Measurements from ENCODE around the gene TFDP1. TPM values are rescaled to one million over a fixed set of nuclear protein-coding genes. Genes with fewer than 3 reads are reported as not detected.
"Not testable (repeated sequence)": the region's sequence is repeated elsewhere in the genome, so short reads cannot be mapped to it uniquely, and the experiment has no call there.

TFDP1 gene
- total RNA-seq, 2 experiments from 2014 or later, result 242 to 250 TPM

DNA sequence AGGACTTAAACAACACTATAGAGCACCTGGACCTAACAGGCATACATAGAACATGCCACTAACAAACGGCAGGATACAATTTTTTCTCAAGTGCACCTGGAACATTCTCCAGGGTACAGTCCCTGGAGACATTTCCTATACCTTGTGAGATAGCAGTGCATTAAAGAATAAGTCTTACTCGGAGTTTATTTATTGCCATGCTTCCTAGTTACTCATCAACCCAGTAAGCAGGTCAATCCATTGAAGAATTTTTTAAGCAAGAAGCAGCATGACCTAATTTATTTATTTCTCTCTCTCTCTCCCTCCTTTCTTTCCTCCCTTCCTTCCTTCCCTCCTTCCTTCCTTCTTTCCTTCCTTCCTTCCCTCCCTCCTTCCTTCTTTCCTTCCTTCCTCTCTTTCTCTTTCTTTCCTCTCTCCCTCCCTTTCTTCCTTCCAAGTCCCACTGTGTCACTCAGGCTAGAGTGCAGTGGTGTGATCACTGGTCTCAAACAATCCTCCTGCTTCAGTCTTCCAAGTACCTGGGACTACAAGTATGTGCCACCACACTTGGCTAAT is 6.6 kb upstream of the TFDP1 start:
- H3K9me3 Mint-ChIP-seq, result peaks cover 18% of the 10 kb centered on the region
- no peak overlapping the region for H3K27ac Mint-ChIP-seq
- no peak for DNase-seq
- H3K36me3 Mint-ChIP-seq, result peaks cover 6% of the 10 kb centered on the region
- H3K4me3 Mint-ChIP-seq, result no peak overlapping the region
- H3K4me1 Mint-ChIP-seq, result no peaks in the 10 kb centered on the region
- H3K27me3 Mint-ChIP-seq, result peaks cover 15% of the 10 kb centered on the region

DNA sequence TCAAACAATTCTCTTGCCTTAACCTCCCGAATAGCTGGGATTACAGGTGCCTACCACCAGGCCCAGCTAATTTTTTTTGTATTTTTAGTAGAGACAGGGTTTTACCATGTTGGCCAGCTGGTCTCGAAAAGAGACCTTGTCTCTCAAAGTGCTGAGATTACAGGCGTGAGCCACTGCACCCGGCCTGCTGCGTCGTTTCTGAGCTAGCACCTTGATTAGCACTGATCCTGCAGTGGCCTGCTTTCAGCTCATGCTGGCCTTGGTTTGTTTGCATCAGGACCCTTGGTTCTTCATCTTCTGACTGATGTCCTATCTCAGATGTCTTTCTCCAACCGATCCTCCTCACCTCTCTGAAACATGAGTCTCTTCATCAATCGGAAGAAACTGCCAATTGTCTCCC is 4.9 kb upstream of the TFDP1 start:
- Mint-ChIP-seq H3K27me3 (peaks cover 9% of the 10 kb centered on the region), H3K4me3 (no peak overlapping the region), H3K36me3 (peaks cover 10% of the 10 kb centered on the region), H3K9me3 (peaks cover 14% of the 10 kb centered on the region), H3K4me1 (no peaks in the 10 kb centered on the region), H3K27ac (no peak overlapping the region)
- no peak for DNase-seq

- Mint-ChIP-seq H3K9me3 (peaks cover 6% of the 10 kb centered on the region), H3K27ac (no peak overlapping the region), H3K4me3 (no peak overlapping the region), H3K4me1 (peaks cover 11% of the 10 kb centered on the region), H3K27me3 (peaks cover 5% of the 10 kb centered on the region), H3K36me3 (peaks cover 21% of the 10 kb centered on the region)
- no peak for DNase-seq
Observed at GRCh38 chr13:113581871-113582270, 2.7 kb upstream of the TFDP1 start.

GRCh38 chr13:113582841-113583631 is 1.5 kb upstream of the TFDP1 start:
- no peak for DNase-seq
- Mint-ChIP-seq H3K36me3 (peaks cover 33% of the 10 kb centered on the region), H3K27ac (no peak overlapping the region), H3K4me1 (peaks cover 19% of the 10 kb centered on the region), H3K4me3 (peak overlapping the region; percentile 70), H3K9me3 (peaks cover 2% of the 10 kb centered on the region), H3K27me3 (peaks cover 4% of the 10 kb centered on the region)

DNA sequence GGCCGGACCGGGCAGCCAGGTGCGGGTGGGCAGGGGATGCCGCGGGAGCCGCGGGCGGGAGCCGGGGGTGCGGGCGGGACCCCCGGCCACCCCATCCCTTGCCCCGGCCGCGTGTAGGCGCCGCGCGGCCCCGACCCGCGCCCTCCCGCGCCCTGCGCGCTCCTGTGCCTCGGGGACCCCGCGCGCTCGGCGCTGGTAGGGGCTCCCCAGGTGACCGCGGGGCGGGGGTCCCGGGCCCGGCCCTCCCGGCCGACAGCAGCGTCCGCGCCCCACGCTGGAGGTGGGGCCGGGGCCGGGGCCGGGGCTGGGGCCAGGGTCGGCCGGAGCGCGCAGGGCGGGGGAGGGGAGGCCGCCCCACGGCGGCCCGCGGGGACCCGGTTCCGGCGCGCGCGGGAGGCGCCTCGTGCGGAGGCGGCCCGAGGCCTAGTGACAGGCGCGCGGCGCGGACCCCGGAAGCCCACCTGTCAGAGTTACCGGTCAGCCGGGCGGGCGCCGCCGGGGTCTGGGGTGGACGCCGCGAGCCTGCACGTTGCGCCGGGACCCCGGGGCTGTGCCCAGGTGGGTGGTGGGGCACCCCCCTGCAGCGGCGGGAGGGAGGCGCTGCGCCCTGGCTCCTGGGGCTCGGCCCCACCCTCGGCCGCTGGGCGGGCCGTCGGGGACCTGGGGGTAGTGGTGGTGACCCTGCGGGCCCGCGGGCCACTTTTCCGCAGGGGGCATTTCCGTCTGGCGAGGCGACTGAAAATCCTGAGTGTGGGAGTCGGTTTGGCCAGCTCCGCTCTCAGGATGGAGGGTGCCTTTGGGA is 518 bp downstream of the TFDP1 start:
- Mint-ChIP-seq H3K36me3 (peaks cover 43% of the 10 kb centered on the region), H3K27me3 (peaks cover 4% of the 10 kb centered on the region), H3K4me3 (peak overlapping the region; percentile 87), H3K4me1 (peaks cover 29% of the 10 kb centered on the region), H3K9me3 (no peaks in the 10 kb centered on the region), H3K27ac (peak overlapping the region; percentile 89)
- DNase-seq, result peak; percentile 59

DNA sequence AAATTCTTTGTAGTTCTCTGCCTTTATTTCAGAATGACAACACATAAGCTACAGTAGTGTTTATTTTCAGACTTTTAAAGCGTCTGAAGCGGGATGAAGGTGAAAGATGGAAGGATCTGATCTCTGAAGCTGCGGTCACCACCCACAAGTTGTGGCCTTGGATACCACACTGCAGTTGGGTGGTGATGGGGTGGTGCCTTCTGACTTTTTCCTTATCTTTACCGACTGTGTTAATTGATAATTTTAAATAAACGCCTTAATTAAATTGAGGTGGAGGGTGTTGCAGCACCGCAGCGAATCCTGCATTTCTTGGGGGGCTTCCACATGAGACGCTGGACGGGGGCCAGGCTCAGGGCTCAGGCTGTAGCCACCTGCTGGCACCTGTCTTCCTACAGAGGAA is 1.3 kb downstream of the TFDP1 start:
- H3K9me3 Mint-ChIP-seq, result no peaks in the 10 kb centered on the region
- peak overlapping the region; percentile 89 for H3K27ac Mint-ChIP-seq
- peaks cover 31% of the 10 kb centered on the region for H3K4me1 Mint-ChIP-seq
- H3K36me3 Mint-ChIP-seq, result peaks cover 44% of the 10 kb centered on the region
- peak overlapping the region; percentile 87 for H3K4me3 Mint-ChIP-seq
- peaks cover 4% of the 10 kb centered on the region for H3K27me3 Mint-ChIP-seq
- no peak for DNase-seq

DNA sequence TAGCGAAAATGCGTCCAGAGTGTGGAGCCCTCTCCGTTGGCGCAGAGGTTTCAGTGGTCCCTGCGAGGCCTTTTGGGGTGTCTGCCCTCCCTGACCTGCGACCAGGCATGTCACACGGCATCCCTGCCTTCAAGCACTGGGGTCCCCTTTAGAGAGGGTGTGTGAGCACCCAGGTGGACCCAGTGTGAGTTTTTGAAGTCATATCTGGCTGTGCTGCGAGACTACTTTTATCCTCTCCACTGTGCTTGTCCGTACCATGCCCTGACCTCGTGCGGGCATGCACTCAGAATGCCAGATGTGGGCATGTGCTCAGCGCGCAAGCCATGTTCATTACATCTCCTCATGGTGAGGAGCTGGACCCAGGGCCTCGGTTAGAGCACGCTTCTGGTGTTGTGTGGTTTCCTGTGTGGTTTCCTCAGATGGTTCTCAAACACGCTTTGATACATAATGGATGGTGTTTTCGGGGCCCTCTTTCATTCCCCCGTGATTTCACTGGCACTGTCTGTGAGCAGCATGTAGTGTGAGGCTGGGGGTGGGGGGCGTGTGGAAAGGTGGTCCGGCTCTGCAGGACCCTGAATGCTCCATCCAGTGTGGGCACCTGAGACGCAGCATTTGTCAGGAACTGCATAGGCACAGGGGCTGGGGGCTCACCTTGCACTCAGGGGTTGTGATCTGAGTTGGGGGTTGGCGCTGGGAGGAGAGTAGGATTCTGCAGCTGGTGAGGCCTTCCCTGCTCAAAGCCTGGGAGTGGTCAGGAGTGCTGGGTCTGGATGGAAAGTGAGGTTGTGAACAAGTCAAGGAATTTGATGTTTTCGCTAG is 2.3 kb downstream of the TFDP1 start:
- peaks cover 51% of the 10 kb centered on the region for H3K36me3 Mint-ChIP-seq
- H3K4me3 Mint-ChIP-seq, result peak overlapping the region; percentile 87
- no peaks in the 10 kb centered on the region for H3K27me3 Mint-ChIP-seq
- peak; percentile 18 for DNase-seq
- no peaks in the 10 kb centered on the region for H3K9me3 Mint-ChIP-seq
- H3K4me1 Mint-ChIP-seq, result peaks cover 34% of the 10 kb centered on the region
- H3K27ac Mint-ChIP-seq, result peak overlapping the region; percentile 83

GRCh38 chr13:113588394-113589111 is 4.0 kb downstream of the TFDP1 start:
- Mint-ChIP-seq H3K27me3 (no peaks in the 10 kb centered on the region), H3K4me1 (peaks cover 34% of the 10 kb centered on the region), H3K4me3 (no peak overlapping the region), H3K27ac (no peak overlapping the region), H3K9me3 (no peaks in the 10 kb centered on the region), H3K36me3 (peaks cover 59% of the 10 kb centered on the region)
- DNase-seq, result no peak

- no peak overlapping the region for H3K27ac Mint-ChIP-seq
- peaks cover 34% of the 10 kb centered on the region for H3K4me1 Mint-ChIP-seq
Observed at GRCh38 chr13:113589251-113589960, 4.9 kb downstream of the TFDP1 start.

DNA sequence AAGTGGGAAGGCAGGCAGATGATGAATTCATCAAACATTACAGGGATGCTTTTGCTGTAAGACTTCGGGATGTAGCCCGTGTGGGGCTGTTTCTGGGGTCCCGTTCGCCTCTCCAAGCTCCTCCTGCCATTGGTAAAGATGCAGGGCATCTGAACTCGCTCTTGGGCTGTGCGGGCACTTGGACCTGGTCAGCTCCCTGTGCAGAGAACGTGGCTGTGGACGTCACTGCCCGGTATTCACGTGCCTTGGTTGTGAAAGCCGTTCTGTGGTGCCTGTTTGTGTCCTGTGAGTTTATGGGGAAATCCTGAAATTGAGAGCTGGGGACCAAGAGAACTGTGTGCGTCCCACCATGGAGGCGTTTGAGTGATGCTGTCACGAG is 5.4 kb downstream of the TFDP1 start:
- no peak overlapping the region for H3K4me3 Mint-ChIP-seq
- no peaks in the 10 kb centered on the region for H3K9me3 Mint-ChIP-seq
- H3K4me1 Mint-ChIP-seq, result peaks cover 36% of the 10 kb centered on the region
- no peak overlapping the region for H3K27ac Mint-ChIP-seq
- no peaks in the 10 kb centered on the region for H3K27me3 Mint-ChIP-seq
- no peak for DNase-seq
- peaks cover 60% of the 10 kb centered on the region for H3K36me3 Mint-ChIP-seq

More at GRCh38 chr13:113589251-113589960, 4.9 kb downstream of the TFDP1 start:
- no peaks in the 10 kb centered on the region for H3K9me3 Mint-ChIP-seq
- no peak overlapping the region for H3K4me3 Mint-ChIP-seq
- no peak for DNase-seq
- H3K27me3 Mint-ChIP-seq, result no peaks in the 10 kb centered on the region
- H3K36me3 Mint-ChIP-seq, result peaks cover 55% of the 10 kb centered on the region

DNA sequence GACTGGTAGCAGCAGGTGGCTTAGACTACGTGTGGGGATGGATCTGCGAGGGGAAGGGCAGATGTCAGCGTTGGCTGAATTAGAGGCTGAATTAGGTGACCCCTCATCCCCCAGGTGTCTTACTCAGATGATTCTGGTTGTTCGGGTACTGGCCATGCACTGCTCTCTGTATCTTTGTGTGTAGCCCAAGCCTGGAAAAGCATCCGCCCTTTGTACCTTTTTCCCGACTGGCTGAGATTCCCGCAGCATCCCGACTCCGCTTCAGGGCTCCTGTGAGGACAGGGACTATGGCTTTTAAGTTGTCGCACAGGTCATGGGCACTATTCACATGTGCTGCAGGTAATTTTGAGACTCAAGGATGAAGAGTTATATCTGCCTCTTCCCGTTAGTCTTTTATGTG is 7.2 kb downstream of the TFDP1 start:
- H3K9me3 Mint-ChIP-seq, result no peaks in the 10 kb centered on the region
- H3K27me3 Mint-ChIP-seq, result no peaks in the 10 kb centered on the region
- no peak for DNase-seq
- no peak overlapping the region for H3K4me3 Mint-ChIP-seq
- no peak overlapping the region for H3K27ac Mint-ChIP-seq
- H3K36me3 Mint-ChIP-seq, result peaks cover 58% of the 10 kb centered on the region
- peaks cover 25% of the 10 kb centered on the region for H3K4me1 Mint-ChIP-seq

DNA sequence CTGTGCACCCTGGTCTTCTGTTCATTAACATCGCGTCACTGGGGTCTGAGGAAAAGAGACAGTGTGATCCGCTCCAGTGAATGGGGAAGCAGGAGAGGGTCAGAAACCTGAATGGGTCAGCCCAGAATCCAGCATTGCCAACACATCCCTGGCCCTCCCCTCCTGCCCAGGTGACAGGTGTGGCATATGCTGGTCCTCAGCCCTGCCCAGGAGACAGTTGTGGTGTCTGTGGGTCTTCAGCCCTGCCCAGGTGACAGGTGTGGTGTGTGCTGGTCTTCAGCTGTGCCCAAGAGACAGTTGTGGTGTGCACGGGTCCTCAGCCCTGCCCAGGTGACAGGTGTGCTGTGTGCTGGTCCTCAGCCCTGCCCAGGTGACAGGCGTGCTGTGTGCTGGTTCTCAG is 8.0 kb downstream of the TFDP1 start:
- Mint-ChIP-seq H3K27me3 (no peaks in the 10 kb centered on the region), H3K4me1 (peaks cover 17% of the 10 kb centered on the region), H3K9me3 (no peaks in the 10 kb centered on the region), H3K4me3 (no peak overlapping the region), H3K36me3 (peaks cover 56% of the 10 kb centered on the region), H3K27ac (no peak overlapping the region)
- DNase-seq, result no peak

GRCh38 chr13:113594066-113594821 is 9.7 kb downstream of the TFDP1 start:
- not testable (repeated sequence) for H3K4me3 Mint-ChIP-seq, H3K4me1 Mint-ChIP-seq, DNase-seq, H3K27me3 Mint-ChIP-seq, H3K27ac Mint-ChIP-seq, H3K9me3 Mint-ChIP-seq
- H3K36me3 Mint-ChIP-seq, result peaks cover 56% of the 10 kb centered on the region

Measured in activated naive CD8-positive, alpha-beta T cell treated with anti-CD3 and anti-CD28 coated beads for 36 hours (primary cell).